ENCODE measurements around the gene IFNL3.

The IFNL3 gene

DNA sequence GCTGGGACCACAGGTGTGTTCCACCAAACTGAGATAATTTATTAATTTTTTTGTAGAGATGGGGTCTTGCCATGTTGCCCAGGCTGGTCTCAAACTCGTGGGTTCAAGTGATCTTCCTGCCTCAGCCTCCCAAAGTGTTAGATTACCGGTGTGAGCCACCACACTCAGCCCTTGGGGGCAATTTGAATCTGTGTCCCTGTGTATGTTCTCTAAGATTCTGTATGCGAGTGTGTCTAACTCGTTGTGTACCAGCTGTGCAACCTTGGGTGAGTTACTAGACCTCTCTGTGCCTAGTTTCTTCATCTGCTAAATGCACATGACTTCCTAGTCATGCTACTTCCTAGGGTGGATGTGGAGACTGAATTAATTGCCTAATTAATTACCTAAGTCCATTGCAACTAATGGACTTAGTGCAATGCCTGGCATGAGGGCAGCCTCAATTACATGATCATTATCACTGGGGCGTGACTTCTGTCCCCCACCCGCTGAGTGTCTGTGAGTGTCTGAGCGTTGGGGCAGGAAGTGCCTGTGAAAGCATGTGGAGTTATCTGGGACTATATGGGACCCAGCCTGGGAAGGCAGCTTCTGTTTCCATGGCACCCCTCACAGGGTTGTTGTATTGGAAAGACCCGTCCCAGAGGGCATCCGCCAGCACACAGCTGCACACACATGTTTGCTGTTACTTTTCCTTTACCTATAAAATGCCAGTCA lies 49.8 kb downstream of the IFNL3 start:
- DNase-seq (ENCODE audit: extremely low read depth in 1 of 2, low read depth in 1 of 2) = no peak

DNA sequence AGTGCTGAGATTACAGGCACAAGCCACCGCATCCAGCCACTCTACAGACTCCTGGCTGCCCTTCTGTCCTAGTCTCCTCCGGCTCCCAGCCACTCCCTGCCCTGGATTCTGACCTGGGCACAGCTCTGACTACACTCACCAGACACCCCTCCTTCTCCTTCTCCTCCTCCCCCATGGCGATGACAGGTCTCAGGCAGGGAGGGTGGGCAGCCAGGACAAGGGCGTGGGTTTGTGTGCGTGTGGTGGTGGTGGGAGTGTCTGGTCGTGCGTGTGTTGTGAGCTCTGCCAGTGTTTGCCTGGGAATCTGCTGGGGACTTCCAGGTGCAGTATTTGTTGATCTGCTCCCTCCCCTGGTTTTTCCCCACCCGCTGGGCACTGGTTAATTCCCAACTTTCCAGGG lies 51.0 kb downstream of the IFNL3 start:
- DNase-seq (ENCODE audit: extremely low read depth in 1 of 2, low read depth in 1 of 2) = no peak
